SKM-1 treated with dmso at 0.1 percent for 144 hours (cell line): ENCODE data around the gene SERPINB3.
"Not testable (repeated sequence)": the region's sequence is repeated elsewhere in the genome, so short reads cannot be mapped to it uniquely, and the experiment has no call there.

Experiments
- DNase-seq: peaks from one replicate; lab custom pipeline; 2025; ENCODE audit not compliant: unreplicated experiment; lab: John Stamatoyannopoulos, UW

The SERPINB3 gene

GRCh38 chr18:63648241-63648640, 13.5 kb downstream of the SERPINB3 start:
- DNase-seq = no peak

- no peak for DNase-seq
Measured at GRCh38 chr18:63646936-63647335, 14.8 kb downstream of the SERPINB3 start.

DNA sequence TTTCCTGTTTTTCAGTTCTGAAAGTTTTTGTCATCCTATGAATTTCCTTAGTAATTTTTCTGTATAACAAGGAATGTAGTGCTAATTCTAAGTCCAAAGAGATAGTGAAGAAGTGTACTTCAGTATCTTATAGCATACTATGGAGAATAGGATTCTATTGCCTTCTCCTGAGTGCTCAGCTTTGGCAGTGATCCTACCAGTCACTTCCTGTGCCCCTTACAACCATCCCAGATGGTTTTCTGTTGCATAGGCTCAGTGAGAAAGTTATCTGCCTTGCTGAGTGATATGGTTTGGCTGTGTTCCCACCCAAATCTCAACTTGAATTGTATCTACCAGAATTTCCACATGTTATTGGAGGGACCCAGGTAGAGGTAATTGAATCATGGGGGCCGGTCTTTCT, 17.0 kb downstream of the SERPINB3 start:
- not testable (repeated sequence) for DNase-seq

- not testable (repeated sequence) for DNase-seq
Measured at GRCh38 chr18:63644142-63644541, 17.6 kb downstream of the SERPINB3 start, which contains the start of gene SERPINB4. TSS of gene SERPINB4 (minus strand) at chr18:63644256. CDS start at chr18:63643577, 679 bp downstream.

DNA sequence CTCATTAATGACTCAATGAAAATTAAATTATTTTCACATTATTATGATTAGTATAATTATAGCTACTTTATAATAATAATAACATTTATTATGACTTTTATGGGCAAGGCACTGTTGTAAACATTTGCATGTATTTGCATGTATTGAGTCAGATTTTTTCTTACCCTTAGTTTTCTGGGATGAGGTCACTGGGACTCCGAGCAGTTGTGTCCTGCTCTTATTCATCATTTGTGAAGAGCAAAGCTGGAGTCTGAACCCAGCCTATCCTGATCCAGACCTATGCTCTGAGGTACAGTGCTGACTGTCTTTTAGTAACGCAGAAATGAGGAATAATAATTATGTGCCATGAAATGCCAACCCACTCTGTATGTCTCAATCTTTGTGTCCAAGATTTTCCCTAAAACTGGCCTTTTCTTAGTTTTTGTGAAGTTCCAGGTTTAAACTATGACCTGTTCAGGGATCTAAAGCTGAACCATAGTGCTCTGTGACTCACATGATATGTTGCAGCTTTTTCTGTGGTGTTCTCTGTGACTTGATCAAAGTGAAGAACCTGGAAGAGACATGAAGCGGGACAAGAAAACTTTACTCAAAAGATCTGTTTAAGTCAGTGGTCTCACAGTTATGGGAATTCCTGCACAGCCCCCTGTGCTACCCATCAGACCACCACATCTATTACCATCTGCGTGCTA, 18.9 kb downstream of the SERPINB3 start:
- not testable (repeated sequence) for DNase-seq

DNA sequence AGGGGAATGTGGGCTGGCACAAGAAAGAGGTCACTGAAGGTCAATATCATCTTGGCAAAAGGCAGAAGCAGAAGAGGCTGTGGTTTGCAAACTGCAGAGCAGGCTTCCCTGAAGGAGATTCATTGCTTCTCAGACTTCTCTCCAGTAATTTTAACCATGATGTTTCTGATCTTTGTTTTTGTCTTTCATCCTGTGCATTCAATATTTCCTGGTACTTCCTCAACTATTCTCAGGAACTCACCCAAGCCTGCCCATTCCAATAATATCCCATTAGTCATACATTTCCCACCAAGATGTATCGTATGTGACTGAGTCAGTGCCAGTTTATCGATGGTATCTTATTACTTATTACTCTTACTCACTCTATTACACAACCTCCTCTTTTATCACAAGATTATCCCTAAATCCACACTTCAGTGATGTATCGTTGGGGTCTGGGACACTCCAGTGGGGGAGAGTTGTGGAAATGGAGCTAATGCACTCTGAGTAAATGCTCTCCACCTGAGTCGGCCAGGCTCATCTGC, 20.5 kb downstream of the SERPINB3 start:
- DNase-seq = not testable (repeated sequence)

GRCh38 chr18:63637703-63638102, 24.0 kb downstream of the SERPINB3 start:
- DNase-seq = no peak

DNA sequence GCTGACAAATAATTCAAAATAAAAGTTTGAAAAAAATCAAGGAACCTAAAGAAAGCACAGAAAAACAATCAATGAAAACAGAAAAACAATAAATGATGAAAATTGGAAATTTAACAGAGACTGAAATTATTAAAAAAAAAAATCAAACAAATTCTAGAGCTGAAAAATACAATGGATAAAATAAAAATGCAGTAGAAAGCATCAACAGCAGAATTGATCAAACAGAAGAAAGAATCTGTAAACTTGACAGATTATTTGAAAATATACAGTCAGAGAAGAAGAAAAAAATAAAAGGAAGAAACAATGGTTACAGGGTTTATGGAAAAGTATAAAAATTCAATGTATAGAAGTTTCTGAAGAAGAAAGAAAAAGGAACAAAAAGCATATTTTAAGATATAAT, 33.9 kb downstream of the SERPINB3 start:
- DNase-seq = no peak

- DNase-seq = no peak
Measured at GRCh38 chr18:63626431-63626830, 35.3 kb downstream of the SERPINB3 start.

DNA sequence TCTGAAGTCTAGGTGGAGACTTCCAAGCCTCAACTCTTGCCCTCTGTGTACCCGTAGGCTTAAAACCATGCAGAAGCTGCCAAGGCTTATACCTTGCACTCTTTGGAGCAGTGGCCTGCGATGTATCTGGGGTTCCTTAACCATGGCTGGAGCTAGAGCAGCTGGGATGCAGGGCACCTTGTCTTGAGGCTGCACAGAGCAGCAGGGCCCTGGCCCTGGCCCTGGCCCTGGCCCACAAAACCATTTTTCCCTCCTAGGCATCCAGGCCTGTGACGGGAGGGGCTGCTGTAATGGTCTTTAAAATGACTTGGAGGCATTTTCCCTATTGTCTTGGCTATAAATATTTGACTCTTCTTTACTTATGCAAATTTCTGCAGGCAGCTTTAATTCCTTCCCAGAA, 36.8 kb downstream of the SERPINB3 start:
- no peak for DNase-seq

DNA sequence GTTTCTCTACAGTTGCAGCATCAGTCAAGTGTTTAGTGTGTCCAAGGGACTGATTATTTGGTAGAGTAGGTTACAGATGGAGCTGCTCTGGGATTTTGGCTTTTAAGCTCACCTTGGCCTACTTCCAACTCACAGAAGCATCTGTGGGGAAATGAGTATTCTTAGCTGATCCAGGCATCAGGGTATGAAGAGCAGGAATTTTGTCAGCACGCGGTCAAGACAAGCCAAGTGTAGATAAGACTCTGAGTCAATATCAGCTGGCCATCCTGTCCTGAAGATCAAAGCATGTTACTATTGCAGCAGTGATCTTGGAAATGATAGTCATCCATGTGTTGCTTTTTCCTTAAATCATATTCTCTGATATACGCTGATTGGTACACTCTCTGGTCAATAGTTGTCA, 42.0 kb downstream of the SERPINB3 start:
- DNase-seq = no peak

DNA sequence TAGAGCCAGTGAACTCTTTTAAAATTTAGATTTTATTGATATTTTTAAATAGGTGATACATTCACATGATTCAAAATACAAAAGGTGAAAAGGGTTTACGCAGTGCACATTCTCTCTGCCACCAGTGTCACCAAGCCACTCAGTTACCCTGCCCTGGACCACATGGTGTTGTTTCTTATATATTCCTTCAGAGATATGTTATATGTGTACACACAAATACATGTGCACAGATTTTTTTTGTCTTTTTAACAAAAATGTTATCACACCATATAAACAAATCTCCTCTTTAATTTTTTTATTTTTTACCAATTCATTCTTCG, 43.8 kb downstream of the SERPINB3 start:
- no peak for DNase-seq

DNA sequence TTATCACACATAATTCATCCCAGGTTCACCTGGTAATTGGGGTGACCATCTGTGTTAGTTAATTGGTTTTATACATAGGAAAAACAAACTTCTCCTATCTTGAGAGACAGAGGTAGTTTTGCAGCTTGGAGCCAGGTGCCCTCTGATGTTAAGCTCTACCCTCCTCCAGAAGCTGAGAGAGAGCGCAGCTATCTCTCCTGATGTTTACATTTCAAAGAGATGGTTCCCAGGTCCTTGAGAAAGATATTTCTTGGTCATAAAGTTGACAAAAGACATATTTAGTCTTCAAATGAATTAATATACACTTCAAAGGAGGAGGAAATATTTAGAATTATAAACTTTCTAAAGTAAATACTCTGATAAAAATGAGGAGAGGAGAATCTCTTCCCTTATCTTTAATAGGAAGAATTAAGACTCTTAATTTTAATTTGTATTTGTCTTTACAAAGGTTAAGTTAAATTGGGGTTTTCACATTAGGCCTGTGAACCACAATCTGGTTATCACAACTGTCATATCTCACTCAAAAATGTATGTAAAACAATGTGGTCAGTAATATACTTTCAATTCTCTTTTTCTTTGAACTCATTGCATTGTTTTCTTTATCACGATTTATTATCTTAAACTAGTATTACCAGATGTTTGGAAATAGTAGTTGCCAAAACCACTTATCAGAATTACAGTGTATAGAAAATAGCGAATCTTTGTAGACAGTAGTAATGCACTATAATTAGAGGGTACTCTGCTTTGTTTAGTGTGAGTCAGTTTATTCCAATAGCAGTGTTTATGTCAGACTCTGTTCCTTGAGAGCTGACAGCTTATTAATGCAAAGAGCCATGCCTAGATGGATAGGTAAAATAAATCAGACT, 44.4 kb downstream of the SERPINB3 start:
- no peak for DNase-seq

- DNase-seq = no peak
Measured at GRCh38 chr18:63613420-63613819, 48.3 kb downstream of the SERPINB3 start.

- no peak for DNase-seq
Measured at GRCh38 chr18:63606526-63606925, 55.2 kb downstream of the SERPINB3 start.
